Measurements from ENCODE around the gene GREB1. TPM values are rescaled to one million over a fixed set of nuclear protein-coding genes. Genes with fewer than 3 reads are reported as not detected.

The GREB1 gene
- polyA plus RNA-seq, 1 donor from 2014 or later = 17.2 TPM

DNA sequence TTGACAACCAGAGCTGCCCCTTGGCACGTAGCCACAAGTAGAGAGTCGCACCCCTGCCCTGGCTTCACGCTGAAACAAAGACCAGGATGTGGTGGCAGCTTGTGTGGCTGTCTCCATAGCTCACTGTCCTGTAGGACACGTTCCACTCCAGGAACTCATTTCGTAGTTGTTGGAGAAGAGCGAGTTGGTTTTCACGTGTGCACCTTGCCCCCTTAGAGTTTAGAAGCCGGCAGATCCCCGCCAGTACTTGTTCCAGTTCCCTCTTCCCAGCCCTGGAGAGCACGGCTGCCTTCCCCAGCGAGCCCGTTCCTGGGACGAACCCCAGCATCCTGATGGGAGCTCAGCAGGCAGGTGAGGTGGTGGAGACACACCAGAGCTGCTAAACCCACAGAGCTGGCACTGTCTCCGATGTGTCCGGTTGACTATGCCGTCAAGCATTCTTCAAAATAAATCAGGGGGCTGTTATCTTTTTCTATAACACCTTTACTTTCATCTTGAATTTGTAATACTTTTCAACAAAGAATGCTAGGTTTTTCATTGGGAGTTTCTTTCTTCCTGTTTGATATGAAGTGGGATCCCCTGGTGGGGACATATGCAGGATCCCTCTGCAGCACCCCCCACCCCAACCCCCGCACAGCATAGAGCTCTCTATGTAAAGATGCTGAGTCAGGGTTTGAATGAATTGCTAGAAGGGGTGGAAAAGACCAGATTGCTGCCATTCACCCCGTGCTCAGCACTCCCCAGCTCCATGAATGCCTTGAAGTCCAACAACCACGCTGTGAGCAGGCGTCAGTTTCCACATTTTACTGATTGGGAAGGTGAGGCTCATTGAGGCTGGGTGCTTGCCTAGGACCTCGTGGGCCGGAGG, 44.5 kb downstream of the GREB1 start:
- H3K9ac ChIP-seq (ENCODE audit: low read length) = no peak overlapping the region
- H4K20me1 ChIP-seq (ENCODE audit: insufficient read depth) = no peaks in the 10 kb centered on the region
- H3K4me3 ChIP-seq (ENCODE audit: low read length) = no peak overlapping the region
- H3K27me3 ChIP-seq (ENCODE audit: insufficient read depth, low read depth, low read length) = no peaks in the 10 kb centered on the region
- H3K27ac ChIP-seq (ENCODE audit: low read length) = no peak overlapping the region
- TF ChIP-seq MXI1 (conservative IDR thresholded peaks at IDR 0.05; ENCODE audit: poor library complexity, severe bottlenecking) (no peak), EZH2 (IDR thresholded peaks at IDR 0.05; ENCODE audit: borderline replicate concordance, insufficient read depth, low read length, poor library complexity, severe bottlenecking) (no peak), SMC3 (conservative IDR thresholded peaks at IDR 0.05; ENCODE audit: poor library complexity) (no peak), EP300 (conservative IDR thresholded peaks at IDR 0.05; ENCODE audit: poor library complexity, severe bottlenecking) (no peak), POLR2AphosphoS5 (IDR thresholded peaks at IDR 0.05) (no peak)
- TF ChIP-seq, protein P1, sequence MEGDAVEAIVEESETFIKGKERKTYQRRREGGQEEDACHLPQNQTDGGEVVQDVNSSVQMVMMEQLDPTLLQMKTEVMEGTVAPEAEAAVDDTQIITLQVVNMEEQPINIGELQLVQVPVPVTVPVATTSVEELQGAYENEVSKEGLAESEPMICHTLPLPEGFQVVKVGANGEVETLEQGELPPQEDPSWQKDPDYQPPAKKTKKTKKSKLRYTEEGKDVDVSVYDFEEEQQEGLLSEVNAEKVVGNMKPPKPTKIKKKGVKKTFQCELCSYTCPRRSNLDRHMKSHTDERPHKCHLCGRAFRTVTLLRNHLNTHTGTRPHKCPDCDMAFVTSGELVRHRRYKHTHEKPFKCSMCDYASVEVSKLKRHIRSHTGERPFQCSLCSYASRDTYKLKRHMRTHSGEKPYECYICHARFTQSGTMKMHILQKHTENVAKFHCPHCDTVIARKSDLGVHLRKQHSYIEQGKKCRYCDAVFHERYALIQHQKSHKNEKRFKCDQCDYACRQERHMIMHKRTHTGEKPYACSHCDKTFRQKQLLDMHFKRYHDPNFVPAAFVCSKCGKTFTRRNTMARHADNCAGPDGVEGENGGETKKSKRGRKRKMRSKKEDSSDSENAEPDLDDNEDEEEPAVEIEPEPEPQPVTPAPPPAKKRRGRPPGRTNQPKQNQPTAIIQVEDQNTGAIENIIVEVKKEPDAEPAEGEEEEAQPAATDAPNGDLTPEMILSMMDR (IDR thresholded peaks at IDR 0.05; ENCODE audit: poor library complexity, severe bottlenecking) = no peak
- TF ChIP-seq, protein P2, sequence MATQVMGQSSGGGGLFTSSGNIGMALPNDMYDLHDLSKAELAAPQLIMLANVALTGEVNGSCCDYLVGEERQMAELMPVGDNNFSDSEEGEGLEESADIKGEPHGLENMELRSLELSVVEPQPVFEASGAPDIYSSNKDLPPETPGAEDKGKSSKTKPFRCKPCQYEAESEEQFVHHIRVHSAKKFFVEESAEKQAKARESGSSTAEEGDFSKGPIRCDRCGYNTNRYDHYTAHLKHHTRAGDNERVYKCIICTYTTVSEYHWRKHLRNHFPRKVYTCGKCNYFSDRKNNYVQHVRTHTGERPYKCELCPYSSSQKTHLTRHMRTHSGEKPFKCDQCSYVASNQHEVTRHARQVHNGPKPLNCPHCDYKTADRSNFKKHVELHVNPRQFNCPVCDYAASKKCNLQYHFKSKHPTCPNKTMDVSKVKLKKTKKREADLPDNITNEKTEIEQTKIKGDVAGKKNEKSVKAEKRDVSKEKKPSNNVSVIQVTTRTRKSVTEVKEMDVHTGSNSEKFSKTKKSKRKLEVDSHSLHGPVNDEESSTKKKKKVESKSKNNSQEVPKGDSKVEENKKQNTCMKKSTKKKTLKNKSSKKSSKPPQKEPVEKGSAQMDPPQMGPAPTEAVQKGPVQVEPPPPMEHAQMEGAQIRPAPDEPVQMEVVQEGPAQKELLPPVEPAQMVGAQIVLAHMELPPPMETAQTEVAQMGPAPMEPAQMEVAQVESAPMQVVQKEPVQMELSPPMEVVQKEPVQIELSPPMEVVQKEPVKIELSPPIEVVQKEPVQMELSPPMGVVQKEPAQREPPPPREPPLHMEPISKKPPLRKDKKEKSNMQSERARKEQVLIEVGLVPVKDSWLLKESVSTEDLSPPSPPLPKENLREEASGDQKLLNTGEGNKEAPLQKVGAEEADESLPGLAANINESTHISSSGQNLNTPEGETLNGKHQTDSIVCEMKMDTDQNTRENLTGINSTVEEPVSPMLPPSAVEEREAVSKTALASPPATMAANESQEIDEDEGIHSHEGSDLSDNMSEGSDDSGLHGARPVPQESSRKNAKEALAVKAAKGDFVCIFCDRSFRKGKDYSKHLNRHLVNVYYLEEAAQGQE (IDR thresholded peaks at IDR 0.05; ENCODE audit: borderline replicate concordance) = no peak
- no peaks in the 10 kb centered on the region for H3K9me2 ChIP-seq (ENCODE audit: insufficient read depth, low read length)
- no peaks in the 10 kb centered on the region for H3K79me2 ChIP-seq (replicated peaks; ENCODE audit: insufficient read depth, low read length)
- no peaks in the 10 kb centered on the region for H3K36me3 ChIP-seq (ENCODE audit: insufficient read depth, low read length)
- no peak overlapping the region for H2AFZ ChIP-seq (ENCODE audit: low read depth, low read length)
- no peaks in the 10 kb centered on the region for H3F3A ChIP-seq (ENCODE audit: insufficient read depth, low read length, poor library complexity, severe bottlenecking)
- no peak overlapping the region for H3K4me2 ChIP-seq (ENCODE audit: low read length)
- no peaks in the 10 kb centered on the region for H3K9me3 ChIP-seq (ENCODE audit: low read length)

DNA sequence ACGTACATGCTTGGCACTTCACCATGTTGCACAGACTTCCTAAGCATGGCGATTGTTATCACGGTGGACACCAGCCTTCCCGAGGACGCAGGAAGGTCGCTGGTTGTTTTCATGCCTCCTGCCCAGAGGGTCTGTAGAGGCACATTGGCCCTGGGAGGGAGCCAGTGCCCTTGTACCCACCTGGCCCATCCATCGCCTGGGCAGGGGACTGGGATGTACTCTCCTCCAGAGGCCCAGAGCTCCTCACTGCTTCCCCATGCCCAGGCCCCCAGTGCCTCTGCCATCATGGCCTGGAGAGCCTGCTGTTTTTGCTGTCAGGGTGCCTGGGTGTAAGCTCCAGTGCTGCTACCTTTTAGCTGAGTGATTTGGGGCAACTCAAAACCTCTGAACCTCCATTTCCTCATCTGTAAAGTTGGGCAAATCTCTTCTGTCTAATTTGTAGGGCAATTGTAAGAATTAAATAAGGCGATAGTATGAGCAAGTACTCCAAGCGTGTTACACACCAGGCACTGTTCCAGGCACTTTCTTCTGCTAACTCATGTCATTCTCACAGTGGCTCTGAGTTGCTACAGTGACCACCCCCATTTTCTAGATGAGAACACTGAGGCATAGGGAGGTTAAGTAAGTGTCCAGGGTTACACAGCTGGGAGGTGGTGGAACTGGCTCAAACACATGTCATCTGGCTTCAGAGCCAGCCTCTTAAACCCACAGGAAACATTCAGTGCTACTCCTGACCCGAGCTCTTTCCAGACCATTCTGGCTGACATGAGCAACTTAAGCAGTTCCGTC, 45.3 kb downstream of the GREB1 start:
- TF ChIP-seq, protein P1 (IDR thresholded peaks at IDR 0.05; ENCODE audit: poor library complexity, severe bottlenecking) = no peak
- TF ChIP-seq MXI1 (conservative IDR thresholded peaks at IDR 0.05; ENCODE audit: poor library complexity, severe bottlenecking) = no peak
- TF ChIP-seq RAD21 (conservative IDR thresholded peaks at IDR 0.05) = no peak
- TF ChIP-seq SMC3 (conservative IDR thresholded peaks at IDR 0.05; ENCODE audit: poor library complexity) = no peak
- TF ChIP-seq EP300 (conservative IDR thresholded peaks at IDR 0.05; ENCODE audit: poor library complexity, severe bottlenecking) = no peak
- TF ChIP-seq TAF1 (IDR thresholded peaks at IDR 0.05; ENCODE audit: low read depth) = no peak
- TF ChIP-seq, protein P2 (IDR thresholded peaks at IDR 0.05; ENCODE audit: borderline replicate concordance) = no peak
- TF ChIP-seq EZH2 (IDR thresholded peaks at IDR 0.05; ENCODE audit: borderline replicate concordance, insufficient read depth, low read length, poor library complexity, severe bottlenecking) = no peak
- TF ChIP-seq POLR2AphosphoS5 (IDR thresholded peaks at IDR 0.05) = no peak
- Histone ChIP-seq H3K36me3 (ENCODE audit: insufficient read depth, low read length) (no peaks in the 10 kb centered on the region), H3F3A (ENCODE audit: insufficient read depth, low read length, poor library complexity, severe bottlenecking) (no peaks in the 10 kb centered on the region), H3K27ac (ENCODE audit: low read length) (no peak overlapping the region), H2AFZ (ENCODE audit: low read depth, low read length) (no peak overlapping the region), H3K27me3 (ENCODE audit: insufficient read depth, low read depth, low read length) (no peaks in the 10 kb centered on the region), H3K9me3 (ENCODE audit: low read length) (no peaks in the 10 kb centered on the region), H3K9ac (ENCODE audit: low read length) (no peak overlapping the region), H3K79me2 (replicated peaks; ENCODE audit: insufficient read depth, low read length) (no peaks in the 10 kb centered on the region), H3K4me3 (ENCODE audit: low read length) (no peak overlapping the region), H3K4me2 (ENCODE audit: low read length) (no peak overlapping the region), H4K20me1 (ENCODE audit: insufficient read depth) (no peaks in the 10 kb centered on the region), H3K9me2 (ENCODE audit: insufficient read depth, low read length) (no peaks in the 10 kb centered on the region)

Data from neural cell (in vitro differentiated cells).